ENCODE results near the gene PDZD11.

Gene PDZD11

DNA sequence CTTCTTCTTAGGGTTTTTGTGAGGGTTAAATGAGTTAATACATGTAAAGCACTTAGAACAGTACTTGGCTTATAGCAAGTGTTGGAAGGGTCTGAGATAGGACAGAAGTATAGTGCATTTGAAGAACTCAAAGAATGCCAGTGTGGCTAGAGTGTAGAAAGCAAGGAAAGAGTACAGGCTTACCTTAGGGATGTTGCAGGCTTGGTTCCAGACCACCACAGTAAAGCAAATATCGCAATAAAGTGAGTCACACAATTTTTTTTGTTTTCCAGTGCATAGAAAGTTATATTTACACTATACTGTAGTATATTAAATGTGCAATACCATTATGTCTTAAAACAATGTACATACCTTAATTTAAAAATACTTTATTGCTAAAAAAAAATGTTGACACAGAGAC is 41.4 kb upstream of the PDZD11 start:
- TF ChIP-seq NFIC (IDR thresholded peaks at IDR 0.05) (no peak), TCF12 (IDR thresholded peaks at IDR 0.05; ENCODE audit: low read depth) (no peak), TEAD4 (IDR thresholded peaks at IDR 0.05) (no peak), CEBPB (IDR thresholded peaks at IDR 0.05) (no peak), EP300 (IDR thresholded peaks at IDR 0.05; ENCODE audit: borderline replicate concordance) (no peak), RAD21 (IDR thresholded peaks at IDR 0.05; ENCODE audit: low read depth) (no peak), FOXM1 (IDR thresholded peaks at IDR 0.05; ENCODE audit: borderline replicate concordance, low read depth) (no peak), TAF1 (IDR thresholded peaks at IDR 0.05; ENCODE audit: low read depth) (no peak), ZBTB7A (IDR thresholded peaks at IDR 0.05; ENCODE audit: low read depth) (no peak), EGR1 (IDR thresholded peaks at IDR 0.05) (no peak), YY1 (IDR thresholded peaks at IDR 0.05; ENCODE audit: low read depth) (no peak), CREB1 (IDR thresholded peaks at IDR 0.05; ENCODE audit: low read depth) (no peak)
- TF ChIP-seq, protein P1, sequence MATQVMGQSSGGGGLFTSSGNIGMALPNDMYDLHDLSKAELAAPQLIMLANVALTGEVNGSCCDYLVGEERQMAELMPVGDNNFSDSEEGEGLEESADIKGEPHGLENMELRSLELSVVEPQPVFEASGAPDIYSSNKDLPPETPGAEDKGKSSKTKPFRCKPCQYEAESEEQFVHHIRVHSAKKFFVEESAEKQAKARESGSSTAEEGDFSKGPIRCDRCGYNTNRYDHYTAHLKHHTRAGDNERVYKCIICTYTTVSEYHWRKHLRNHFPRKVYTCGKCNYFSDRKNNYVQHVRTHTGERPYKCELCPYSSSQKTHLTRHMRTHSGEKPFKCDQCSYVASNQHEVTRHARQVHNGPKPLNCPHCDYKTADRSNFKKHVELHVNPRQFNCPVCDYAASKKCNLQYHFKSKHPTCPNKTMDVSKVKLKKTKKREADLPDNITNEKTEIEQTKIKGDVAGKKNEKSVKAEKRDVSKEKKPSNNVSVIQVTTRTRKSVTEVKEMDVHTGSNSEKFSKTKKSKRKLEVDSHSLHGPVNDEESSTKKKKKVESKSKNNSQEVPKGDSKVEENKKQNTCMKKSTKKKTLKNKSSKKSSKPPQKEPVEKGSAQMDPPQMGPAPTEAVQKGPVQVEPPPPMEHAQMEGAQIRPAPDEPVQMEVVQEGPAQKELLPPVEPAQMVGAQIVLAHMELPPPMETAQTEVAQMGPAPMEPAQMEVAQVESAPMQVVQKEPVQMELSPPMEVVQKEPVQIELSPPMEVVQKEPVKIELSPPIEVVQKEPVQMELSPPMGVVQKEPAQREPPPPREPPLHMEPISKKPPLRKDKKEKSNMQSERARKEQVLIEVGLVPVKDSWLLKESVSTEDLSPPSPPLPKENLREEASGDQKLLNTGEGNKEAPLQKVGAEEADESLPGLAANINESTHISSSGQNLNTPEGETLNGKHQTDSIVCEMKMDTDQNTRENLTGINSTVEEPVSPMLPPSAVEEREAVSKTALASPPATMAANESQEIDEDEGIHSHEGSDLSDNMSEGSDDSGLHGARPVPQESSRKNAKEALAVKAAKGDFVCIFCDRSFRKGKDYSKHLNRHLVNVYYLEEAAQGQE (IDR thresholded peaks at IDR 0.05; ENCODE audit: low read depth), result no peak
- TF ChIP-seq, protein P2, sequence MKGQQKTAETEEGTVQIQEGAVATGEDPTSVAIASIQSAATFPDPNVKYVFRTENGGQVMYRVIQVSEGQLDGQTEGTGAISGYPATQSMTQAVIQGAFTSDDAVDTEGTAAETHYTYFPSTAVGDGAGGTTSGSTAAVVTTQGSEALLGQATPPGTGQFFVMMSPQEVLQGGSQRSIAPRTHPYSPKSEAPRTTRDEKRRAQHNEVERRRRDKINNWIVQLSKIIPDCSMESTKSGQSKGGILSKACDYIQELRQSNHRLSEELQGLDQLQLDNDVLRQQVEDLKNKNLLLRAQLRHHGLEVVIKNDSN (IDR thresholded peaks at IDR 0.05), result no peak
- TF ChIP-seq, protein P3, sequence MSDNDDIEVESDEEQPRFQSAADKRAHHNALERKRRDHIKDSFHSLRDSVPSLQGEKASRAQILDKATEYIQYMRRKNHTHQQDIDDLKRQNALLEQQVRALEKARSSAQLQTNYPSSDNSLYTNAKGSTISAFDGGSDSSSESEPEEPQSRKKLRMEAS (IDR thresholded peaks at IDR 0.05), result no peak

DNA sequence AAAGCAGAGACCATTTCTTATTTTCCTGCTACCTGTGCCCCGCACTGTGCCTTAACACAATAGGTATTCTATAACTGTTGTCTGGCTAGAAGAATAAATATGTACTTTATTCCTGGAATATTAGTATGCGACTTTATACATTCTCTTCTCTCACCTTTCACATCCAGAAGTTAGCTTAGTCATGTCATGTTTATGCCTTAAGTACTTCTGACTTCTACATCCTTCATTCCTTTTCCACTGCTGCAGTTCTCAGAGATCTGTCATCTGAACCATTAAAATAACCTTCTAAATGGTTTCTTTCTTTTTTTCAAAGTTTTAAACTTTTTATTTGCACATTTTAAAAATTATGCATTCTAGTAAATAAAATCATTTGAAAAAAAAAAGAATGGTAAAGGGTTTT is 34.6 kb upstream of the PDZD11 start:
- TF ChIP-seq CREB1 (IDR thresholded peaks at IDR 0.05; ENCODE audit: low read depth), result no peak
- no peak for TF ChIP-seq FOXM1 (IDR thresholded peaks at IDR 0.05; ENCODE audit: borderline replicate concordance, low read depth)
- TF ChIP-seq EGR1 (IDR thresholded peaks at IDR 0.05), result no peak
- TF ChIP-seq, protein P2 (IDR thresholded peaks at IDR 0.05), result no peak
- no peak for TF ChIP-seq TCF12 (IDR thresholded peaks at IDR 0.05; ENCODE audit: low read depth)
- no peak for TF ChIP-seq TAF1 (IDR thresholded peaks at IDR 0.05; ENCODE audit: low read depth)
- no peak for TF ChIP-seq TEAD4 (IDR thresholded peaks at IDR 0.05)
- no peak for TF ChIP-seq YY1 (IDR thresholded peaks at IDR 0.05; ENCODE audit: low read depth)
- TF ChIP-seq, protein P1 (IDR thresholded peaks at IDR 0.05; ENCODE audit: low read depth), result no peak
- TF ChIP-seq RAD21 (IDR thresholded peaks at IDR 0.05; ENCODE audit: low read depth), result no peak
- no peak for TF ChIP-seq NFIC (IDR thresholded peaks at IDR 0.05)
- TF ChIP-seq CEBPB (IDR thresholded peaks at IDR 0.05), result no peak
- no peak for TF ChIP-seq EP300 (IDR thresholded peaks at IDR 0.05; ENCODE audit: borderline replicate concordance)
- TF ChIP-seq ZBTB7A (IDR thresholded peaks at IDR 0.05; ENCODE audit: low read depth), result no peak

DNA sequence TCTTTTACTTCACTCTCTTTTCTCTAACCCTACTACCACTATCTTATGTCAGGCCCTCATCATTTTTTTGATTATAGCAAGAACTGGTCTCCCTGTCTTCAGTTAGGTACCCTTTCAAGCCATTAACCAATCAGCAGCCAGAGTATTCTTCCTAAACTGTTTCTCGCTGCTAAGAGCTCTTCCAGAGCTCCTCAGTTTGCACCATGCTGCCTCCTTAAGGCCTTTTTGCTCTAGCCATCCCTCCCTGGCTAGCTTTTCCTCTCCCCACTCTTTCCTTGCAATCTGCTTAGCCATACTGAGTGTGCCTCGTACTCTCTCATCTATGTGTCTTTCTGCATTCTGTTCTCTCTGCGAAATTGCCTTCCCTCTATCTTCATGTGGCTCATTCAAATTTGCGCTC is 33.1 kb upstream of the PDZD11 start:
- TF ChIP-seq RAD21 (IDR thresholded peaks at IDR 0.05; ENCODE audit: low read depth), result no peak
- TF ChIP-seq, protein P3 (IDR thresholded peaks at IDR 0.05), result no peak
- no peak for TF ChIP-seq EGR1 (IDR thresholded peaks at IDR 0.05)
- no peak for TF ChIP-seq NFIC (IDR thresholded peaks at IDR 0.05)
- TF ChIP-seq EP300 (IDR thresholded peaks at IDR 0.05; ENCODE audit: borderline replicate concordance), result no peak
- TF ChIP-seq, protein P1 (IDR thresholded peaks at IDR 0.05; ENCODE audit: low read depth), result no peak
- TF ChIP-seq, protein P2 (IDR thresholded peaks at IDR 0.05), result no peak

DNA sequence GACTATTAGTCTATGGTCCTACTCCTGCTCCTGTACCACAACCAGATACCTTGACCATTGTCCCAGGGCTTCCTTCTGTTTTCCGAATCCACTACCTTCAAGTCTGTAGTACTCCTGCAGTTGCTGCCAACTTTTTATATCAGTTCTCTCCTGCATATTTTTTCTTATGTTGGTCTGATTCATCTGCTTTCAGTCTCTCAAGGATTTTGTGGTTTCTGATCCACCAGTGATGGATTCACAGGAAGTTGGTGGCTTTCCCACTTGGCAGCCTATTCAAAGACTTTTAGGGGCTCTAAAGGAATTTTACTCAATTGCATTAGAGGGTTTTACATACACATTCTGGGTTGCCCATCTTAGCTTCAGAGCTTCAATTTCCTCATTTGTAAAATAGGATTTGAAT is 23.8 kb upstream of the PDZD11 start:
- TF ChIP-seq FOXM1 (IDR thresholded peaks at IDR 0.05; ENCODE audit: borderline replicate concordance, low read depth) (no peak), TEAD4 (IDR thresholded peaks at IDR 0.05) (no peak), TAF1 (IDR thresholded peaks at IDR 0.05; ENCODE audit: low read depth) (no peak), TCF12 (IDR thresholded peaks at IDR 0.05; ENCODE audit: low read depth) (no peak), CEBPB (IDR thresholded peaks at IDR 0.05) (no peak), ZBTB7A (IDR thresholded peaks at IDR 0.05; ENCODE audit: low read depth) (no peak), EGR1 (IDR thresholded peaks at IDR 0.05) (no peak), RAD21 (IDR thresholded peaks at IDR 0.05; ENCODE audit: low read depth) (no peak)
- TF ChIP-seq, protein P1 (IDR thresholded peaks at IDR 0.05; ENCODE audit: low read depth), result no peak
- TF ChIP-seq, protein P3 (IDR thresholded peaks at IDR 0.05), result no peak
